GM04503 (cell line): ENCODE data around the gene SMKR1.
A peak's percentile ranks its signal among the peaks of the same experiment; 100 is the strongest.
"Not testable (repeated sequence)": the region's sequence is repeated elsewhere in the genome, so short reads cannot be mapped to it uniquely, and the experiment has no call there.

Source experiments
- DNase-seq: peaks from one replicate; pipeline ENCODE4 v3.0.0-alpha.2; 2012; ENCODE audit warnings: low read depth

The SMKR1 gene

GRCh38 chr7:129501760-129502707 is at the start of gene SMKR1:
Gene SMKR1 (plus strand): TSS chr7:129502531. CDS start chr7:129502825, 294 bp downstream.
- DNase-seq, result no peak

- no peak for DNase-seq
Measured at GRCh38 chr7:129452589-129453231, 49.6 kb upstream of the SMKR1 start.

GRCh38 chr7:129453510-129454248 is 48.7 kb upstream of the SMKR1 start:
- no peak for DNase-seq

- no peak for DNase-seq
Measured at GRCh38 chr7:129454249-129454551, 48.1 kb upstream of the SMKR1 start.

GRCh38 chr7:129456421-129456820 is 45.9 kb upstream of the SMKR1 start:
- DNase-seq, result no peak

- no peak for DNase-seq
Measured at GRCh38 chr7:129457101-129457500, 45.2 kb upstream of the SMKR1 start.

GRCh38 chr7:129458171-129458570 is 44.2 kb upstream of the SMKR1 start:
- no peak for DNase-seq

GRCh38 chr7:129461809-129462208 is 40.5 kb upstream of the SMKR1 start:
- no peak for DNase-seq

GRCh38 chr7:129462420-129462819 is 39.9 kb upstream of the SMKR1 start:
- DNase-seq, result no peak

GRCh38 chr7:129464194-129464593 is 38.1 kb upstream of the SMKR1 start:
- no peak for DNase-seq

- no peak for DNase-seq
Measured at GRCh38 chr7:129465080-129465479, 37.3 kb upstream of the SMKR1 start.

GRCh38 chr7:129466796-129467195 is 35.5 kb upstream of the SMKR1 start:
- no peak for DNase-seq

- peak; percentile 44 for DNase-seq
Measured at GRCh38 chr7:129468087-129468486, 34.2 kb upstream of the SMKR1 start.

GRCh38 chr7:129468547-129468946 is 33.8 kb upstream of the SMKR1 start:
- DNase-seq, result no peak

- DNase-seq, result no peak
Measured at GRCh38 chr7:129469930-129470329, 32.4 kb upstream of the SMKR1 start.

- DNase-seq, result no peak
Measured at GRCh38 chr7:129470411-129470810, 31.9 kb upstream of the SMKR1 start.

- no peak for DNase-seq
Measured at GRCh38 chr7:129471402-129471827, 30.9 kb upstream of the SMKR1 start.

GRCh38 chr7:129475931-129476330 is 26.4 kb upstream of the SMKR1 start:
- DNase-seq, result not testable (repeated sequence)

GRCh38 chr7:129476398-129476797 is 25.9 kb upstream of the SMKR1 start:
- DNase-seq, result not testable (repeated sequence)

GRCh38 chr7:129479831-129480230 is 22.5 kb upstream of the SMKR1 start:
- DNase-seq, result no peak

GRCh38 chr7:129480674-129481363 is 21.5 kb upstream of the SMKR1 start:
- no peak for DNase-seq

- not testable (repeated sequence) for DNase-seq
Measured at GRCh38 chr7:129481376-129481775, 21.0 kb upstream of the SMKR1 start.
